Rectal smooth muscle tissue (tissue), 1 donor: ENCODE data around the gene ZFAND4.
"Not testable (repeated sequence)": the region's sequence is repeated elsewhere in the genome, so short reads cannot be mapped to it uniquely, and the experiment has no call there.

Experiments
- H3K27ac ChIP-seq: one replicate; pipeline ENCODE4 v1.7.0; 2013; ENCODE audit warnings: low read depth, low read length, inconsistent platforms
- H3K27me3 ChIP-seq: one replicate; pipeline ENCODE4 v1.7.0; 2013; ENCODE audit warnings: low read length; ENCODE audit not compliant: control insufficient read depth, insufficient read depth
- H3K36me3 ChIP-seq: one replicate; pipeline ENCODE4 v1.7.0; 2013; ENCODE audit warnings: low read length; ENCODE audit not compliant: control insufficient read depth, insufficient read depth
- H3K4me1 ChIP-seq: one replicate; pipeline ENCODE4 v1.7.0; 2013; ENCODE audit warnings: low read length; ENCODE audit not compliant: control insufficient read depth, insufficient read depth
- H3K4me3 ChIP-seq: one replicate; pipeline ENCODE4 v1.7.0; 2013; ENCODE audit warnings: low read length
- H3K9ac ChIP-seq: one replicate; pipeline ENCODE4 v1.7.0; 2013; ENCODE audit warnings: low read length

The ZFAND4 gene

DNA sequence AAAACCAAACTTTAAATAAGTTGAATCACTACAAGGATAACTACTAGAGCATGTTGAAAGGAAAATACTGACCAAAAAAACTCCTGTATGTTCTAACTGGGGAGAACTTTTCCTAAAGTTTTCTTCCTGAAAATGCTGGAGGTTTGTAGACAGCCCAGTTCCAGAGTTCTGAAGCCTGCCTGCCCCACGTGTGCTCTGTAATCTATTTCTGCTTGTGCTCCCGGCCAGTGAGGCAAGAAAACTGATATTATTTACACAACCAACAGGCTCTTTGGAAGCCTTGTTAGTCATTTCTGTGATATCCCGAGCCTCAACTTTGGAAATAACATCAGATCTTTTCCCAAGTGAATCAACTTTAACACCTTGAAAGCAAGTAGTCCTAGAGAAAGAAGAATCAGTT is 46.7 kb downstream of the ZFAND4 start:
- Histone ChIP-seq H3K9ac (no peak overlapping the region), H3K36me3 (no peaks in the 10 kb centered on the region), H3K27me3 (no peaks in the 10 kb centered on the region), H3K27ac (no peak overlapping the region), H3K4me3 (no peak overlapping the region), H3K4me1 (no peaks in the 10 kb centered on the region)

DNA sequence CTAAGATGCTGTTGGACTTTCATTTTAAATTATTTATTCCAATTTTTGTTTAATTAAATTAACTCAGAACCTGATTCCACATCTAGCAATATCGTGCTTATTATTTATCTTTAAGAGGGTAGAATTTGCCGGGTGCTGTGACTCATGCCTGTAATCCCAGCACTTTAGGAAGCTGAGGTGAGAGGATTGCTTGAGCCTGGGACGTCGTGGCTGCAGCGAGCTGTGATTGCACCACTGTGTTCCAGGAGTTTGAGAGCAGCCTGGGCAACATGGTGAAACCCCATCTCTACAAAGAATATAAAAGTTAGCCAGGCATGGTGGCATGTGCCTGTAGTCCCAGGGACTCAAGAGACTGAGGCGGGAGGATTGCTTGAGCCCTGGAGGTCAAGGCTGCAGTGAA is 47.8 kb downstream of the ZFAND4 start:
- Histone ChIP-seq H3K4me3 (no peak overlapping the region), H3K36me3 (no peaks in the 10 kb centered on the region), H3K27me3 (no peaks in the 10 kb centered on the region), H3K9ac (no peak overlapping the region), H3K4me1 (no peaks in the 10 kb centered on the region), H3K27ac (no peak overlapping the region)

DNA sequence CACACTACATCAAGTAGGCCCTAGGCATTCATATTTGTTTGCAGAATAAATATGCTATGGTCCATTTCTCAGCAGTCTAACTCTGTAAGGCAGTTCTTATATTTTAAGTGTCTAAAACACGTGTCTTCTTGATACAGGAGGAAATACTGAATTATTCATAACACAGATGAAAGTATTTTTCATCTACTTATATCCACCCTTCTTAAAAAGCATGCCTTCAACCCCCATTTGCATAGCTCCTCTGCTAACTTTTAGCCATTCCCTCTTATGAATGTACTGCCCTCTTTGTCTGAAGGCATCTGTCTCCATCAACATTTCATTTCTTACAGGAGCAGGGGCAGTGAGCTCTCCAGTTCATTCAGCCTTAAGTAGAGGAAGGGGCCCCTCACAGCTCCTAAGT is 57.7 kb downstream of the ZFAND4 start:
- Histone ChIP-seq H3K36me3 (peaks cover 8% of the 10 kb centered on the region), H3K27ac (no peak overlapping the region), H3K4me3 (no peak overlapping the region), H3K4me1 (no peaks in the 10 kb centered on the region), H3K9ac (no peak overlapping the region), H3K27me3 (no peaks in the 10 kb centered on the region)

DNA sequence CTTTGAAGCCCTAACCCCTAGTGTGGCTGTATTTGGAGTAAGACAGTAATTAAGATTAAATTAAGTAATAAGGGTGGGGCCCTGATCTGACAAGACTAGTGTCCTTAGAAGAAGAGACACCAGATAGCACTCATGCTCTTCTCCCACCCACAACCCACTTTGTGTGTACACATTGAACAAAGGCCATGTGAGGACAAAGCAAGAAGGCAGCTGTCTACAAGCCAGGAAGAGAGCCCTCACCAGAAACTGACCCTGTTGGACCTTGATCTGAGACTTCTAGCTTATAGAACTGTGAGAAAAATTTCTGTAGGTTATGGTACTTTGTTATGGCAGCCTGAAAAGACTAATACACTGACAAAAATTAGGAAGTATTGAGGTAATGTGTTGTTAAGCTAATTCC is 59.8 kb downstream of the ZFAND4 start:
- Histone ChIP-seq H3K36me3 (peaks cover 8% of the 10 kb centered on the region), H3K4me3 (no peak overlapping the region), H3K27ac (no peak overlapping the region), H3K9ac (no peak overlapping the region), H3K27me3 (no peaks in the 10 kb centered on the region), H3K4me1 (no peaks in the 10 kb centered on the region)

DNA sequence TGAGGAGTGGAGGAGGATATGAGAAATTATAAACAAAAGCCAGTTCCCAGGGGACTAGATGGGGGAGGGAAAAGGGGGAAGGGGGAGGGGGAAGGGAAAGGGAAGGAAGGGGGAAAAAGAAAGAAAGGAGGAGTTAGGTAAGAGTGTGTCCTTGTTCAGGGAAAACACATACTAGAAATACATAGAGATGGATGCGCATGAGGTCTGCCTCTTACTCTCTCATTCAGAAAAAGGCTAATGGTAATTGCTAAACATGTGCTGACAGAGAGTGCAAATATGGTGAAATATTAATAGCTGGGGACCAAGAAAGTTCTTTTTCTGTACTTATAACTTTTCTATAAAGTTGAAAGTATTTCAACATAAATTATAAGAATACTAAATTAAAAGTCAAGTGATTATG is 64.5 kb downstream of the ZFAND4 start:
- Histone ChIP-seq H3K36me3 (peaks cover 8% of the 10 kb centered on the region), H3K27ac (no peak overlapping the region), H3K27me3 (no peaks in the 10 kb centered on the region), H3K9ac (no peak overlapping the region), H3K4me3 (no peak overlapping the region), H3K4me1 (no peaks in the 10 kb centered on the region)

DNA sequence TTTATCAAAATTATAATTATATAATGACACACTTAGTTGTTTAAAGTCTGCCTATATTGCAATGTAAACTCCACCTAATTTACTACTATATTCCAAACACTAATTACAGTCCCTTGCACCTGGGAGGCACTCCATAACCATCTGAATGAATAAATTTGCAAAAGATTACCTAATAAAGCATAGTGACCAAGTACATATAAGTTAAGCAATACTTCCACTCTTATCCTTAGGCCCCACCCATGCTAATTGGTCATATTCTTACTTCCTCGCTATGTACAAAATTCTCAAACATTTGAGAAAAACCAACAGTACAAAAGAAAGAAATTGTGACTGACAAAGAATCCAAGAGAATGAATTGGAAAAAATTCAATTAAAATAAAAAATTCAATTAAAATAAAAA is 65.3 kb downstream of the ZFAND4 start:
- Histone ChIP-seq H3K4me1 (no peaks in the 10 kb centered on the region), H3K27me3 (no peaks in the 10 kb centered on the region), H3K9ac (no peak overlapping the region), H3K36me3 (peaks cover 7% of the 10 kb centered on the region), H3K27ac (no peak overlapping the region), H3K4me3 (no peak overlapping the region)

DNA sequence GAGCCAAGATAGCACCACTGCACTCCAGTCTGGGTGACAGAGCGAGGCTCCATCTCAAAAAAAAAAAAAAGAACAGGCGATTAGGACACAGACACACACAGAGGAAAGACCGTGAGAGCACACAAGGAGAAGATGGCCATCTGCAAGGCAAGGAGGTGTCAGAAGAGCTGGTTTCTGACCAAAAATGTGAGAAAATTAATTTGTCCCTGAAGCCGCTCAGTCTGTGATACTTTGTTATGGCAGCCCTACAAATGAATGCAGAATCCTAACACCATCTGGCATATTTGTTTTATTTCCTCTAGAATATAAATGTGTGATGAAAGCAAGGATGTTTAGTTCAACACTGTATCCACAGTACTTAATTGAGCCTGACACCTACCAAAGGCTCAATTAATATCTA is 69.7 kb downstream of the ZFAND4 start:
- no peak overlapping the region for H3K9ac ChIP-seq
- H3K27me3 ChIP-seq = no peaks in the 10 kb centered on the region
- no peaks in the 10 kb centered on the region for H3K4me1 ChIP-seq
- H3K27ac ChIP-seq = no peak overlapping the region
- no peak overlapping the region for H3K4me3 ChIP-seq
- no peaks in the 10 kb centered on the region for H3K36me3 ChIP-seq

DNA sequence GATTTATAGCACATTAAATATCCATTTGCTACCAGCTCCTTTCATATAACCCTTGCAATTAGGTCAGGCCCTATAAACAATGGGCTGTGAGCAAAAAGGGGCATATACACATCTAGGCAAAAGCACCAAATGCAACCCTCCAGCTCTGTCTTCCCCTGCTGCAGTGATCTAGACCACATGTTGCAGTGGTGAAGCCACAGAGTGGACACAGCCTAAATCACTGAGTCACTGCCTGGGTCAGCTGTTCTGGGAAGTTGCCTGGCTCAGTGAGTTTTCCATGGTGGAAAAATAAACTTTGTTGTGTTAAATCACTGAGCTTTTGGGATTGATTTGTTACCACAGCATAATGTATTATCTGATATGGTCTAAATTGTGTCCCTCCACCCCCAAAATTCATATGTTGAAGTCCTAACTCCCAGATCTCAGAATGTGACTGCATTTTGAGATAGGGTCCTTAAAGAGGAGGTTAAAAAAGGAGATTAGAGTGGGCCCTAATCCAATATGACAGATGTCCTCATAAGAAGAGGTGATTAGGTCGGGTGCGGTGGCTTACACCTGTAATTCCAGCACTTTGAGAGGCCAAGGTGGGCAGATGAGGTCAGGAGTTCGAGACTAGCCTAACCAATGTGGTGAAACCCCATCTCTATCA is 70.4 kb downstream of the ZFAND4 start:
- H3K4me1 ChIP-seq = no peaks in the 10 kb centered on the region
- H3K27me3 ChIP-seq = no peaks in the 10 kb centered on the region
- no peak overlapping the region for H3K4me3 ChIP-seq
- no peak overlapping the region for H3K27ac ChIP-seq
- no peaks in the 10 kb centered on the region for H3K36me3 ChIP-seq
- H3K9ac ChIP-seq = no peak overlapping the region

DNA sequence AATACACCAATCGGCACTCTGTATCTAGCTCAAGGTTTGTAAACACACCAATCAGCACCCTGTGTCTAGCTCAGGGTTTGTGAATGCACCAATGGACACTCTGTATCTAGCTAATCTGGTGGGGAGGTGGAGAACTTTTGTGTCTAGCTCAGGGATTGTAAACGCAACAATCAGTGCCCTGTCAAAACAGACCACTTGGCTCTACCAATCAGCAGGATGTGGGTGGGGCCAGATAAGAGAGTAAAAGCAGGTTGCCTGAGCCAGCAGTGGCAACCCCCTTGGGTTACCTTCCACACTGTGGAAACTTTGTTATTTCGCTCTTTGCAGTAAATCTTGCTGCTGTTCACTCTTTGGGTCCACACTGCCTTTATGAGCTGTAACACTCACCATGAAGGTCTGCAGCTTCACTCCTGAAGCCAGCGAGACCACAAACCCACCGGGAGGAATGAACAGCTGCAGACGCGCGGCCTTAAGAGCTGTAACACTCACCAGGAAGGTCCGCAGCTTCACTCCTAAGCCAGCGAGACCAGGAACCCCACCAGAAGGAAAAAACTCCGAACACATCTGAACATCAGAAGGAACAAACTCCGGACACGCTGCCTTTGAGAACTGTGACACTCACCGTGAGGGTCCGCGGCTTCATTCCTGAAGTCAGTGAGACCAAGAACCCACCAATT is 71.2 kb downstream of the ZFAND4 start:
- H3K27ac ChIP-seq, H3K36me3 ChIP-seq, H3K27me3 ChIP-seq, H3K4me1 ChIP-seq, H3K9ac ChIP-seq, H3K4me3 ChIP-seq: not testable (repeated sequence)

DNA sequence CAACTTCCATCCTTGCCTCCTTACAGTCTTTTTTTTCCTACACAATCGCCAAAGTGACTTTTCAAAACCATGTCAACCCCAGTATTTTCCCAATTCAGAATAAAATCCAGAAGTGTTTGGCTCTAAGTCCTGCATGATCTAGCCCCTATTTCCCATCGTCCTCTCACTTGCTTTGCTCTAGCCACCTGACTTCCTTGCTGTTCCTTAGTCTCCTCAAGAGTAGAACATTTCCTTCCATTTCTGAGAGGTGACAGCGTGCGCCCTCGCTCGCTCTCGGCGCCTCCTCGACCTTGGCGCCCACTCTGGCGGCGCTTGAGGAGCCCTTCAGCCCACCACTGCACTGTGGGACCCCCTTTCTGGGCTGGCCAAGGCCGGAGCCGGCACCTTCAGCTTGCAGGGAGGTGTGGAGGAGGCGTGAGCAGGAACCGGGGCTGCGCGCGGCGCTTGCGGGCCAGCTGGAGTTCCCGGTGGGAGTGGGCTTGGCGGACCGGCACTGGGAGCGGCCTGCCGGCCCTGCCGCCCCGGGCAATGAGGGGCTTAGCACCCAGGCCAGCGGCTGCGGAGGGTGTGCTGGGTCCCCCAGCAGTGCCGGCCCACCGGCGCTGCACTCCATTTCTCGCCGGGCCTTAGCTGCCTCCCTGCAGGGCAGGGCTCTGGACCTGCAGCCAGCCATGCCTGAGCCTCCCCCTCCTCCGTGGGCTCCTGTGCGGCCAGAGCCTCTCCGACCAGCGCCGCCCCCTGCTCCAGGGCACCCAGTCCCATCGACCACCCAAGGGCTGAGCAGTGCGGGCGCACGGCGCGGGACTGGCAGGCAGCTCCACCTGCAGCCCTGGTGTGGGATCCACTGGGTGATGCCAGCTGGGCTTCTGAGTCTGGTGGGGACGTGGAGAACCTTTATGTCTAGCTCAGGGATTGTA is 72.0 kb downstream of the ZFAND4 start:
- not testable (repeated sequence) for H3K4me3 ChIP-seq, H3K36me3 ChIP-seq, H3K9ac ChIP-seq, H3K4me1 ChIP-seq, H3K27ac ChIP-seq, H3K27me3 ChIP-seq

DNA sequence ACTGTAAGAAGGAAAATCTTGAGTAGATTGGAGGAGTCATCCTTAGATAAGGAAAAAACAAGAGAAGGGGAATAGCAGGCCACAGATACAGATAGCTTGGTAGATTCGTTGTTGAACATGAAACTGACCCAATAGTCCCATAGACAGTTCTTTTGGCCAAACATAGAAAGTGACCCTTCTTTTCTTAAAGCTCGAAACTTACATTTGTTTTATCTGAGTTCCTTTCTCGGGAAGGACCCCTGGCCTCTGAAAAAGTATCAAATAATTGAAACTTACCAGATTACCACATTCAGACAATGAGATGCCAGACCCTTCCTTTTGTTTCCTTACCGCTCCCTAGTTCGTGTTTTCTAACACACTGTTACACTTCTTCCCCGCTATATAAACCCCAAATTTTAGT is 72.9 kb downstream of the ZFAND4 start:
- no peaks in the 10 kb centered on the region for H3K4me1 ChIP-seq
- H3K27me3 ChIP-seq = no peaks in the 10 kb centered on the region
- no peaks in the 10 kb centered on the region for H3K36me3 ChIP-seq

DNA sequence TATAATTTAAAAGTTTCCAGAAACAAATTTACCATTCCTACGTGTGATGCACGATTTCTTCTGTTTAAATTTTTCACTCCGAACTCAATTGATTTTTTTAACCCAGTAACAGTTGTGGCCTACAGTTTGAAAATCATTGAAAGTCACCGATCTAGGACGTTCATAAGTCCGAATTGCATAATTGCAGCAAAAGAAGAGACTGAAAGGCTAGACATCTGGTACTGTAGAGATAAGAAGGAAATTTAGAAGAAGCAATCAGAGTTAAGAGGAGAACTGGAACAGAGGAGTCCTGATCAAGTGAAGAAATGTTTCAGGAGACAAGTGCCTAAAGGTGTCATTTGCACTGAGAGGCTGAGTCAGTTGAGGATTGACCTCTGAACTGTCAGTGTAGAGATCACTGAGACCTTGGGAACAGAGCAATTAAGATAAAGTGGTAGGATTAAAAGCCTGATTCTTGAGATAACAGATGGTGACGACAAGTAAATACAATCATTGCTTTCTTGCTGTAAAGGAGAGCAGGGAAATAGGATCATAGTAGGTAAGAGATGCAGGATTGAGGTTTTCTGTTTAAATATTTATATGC is 73.5 kb downstream of the ZFAND4 start:
- Histone ChIP-seq H3K4me3 (no peak overlapping the region), H3K27ac (no peak overlapping the region), H3K4me1 (no peaks in the 10 kb centered on the region), H3K9ac (no peak overlapping the region), H3K27me3 (no peaks in the 10 kb centered on the region), H3K36me3 (no peaks in the 10 kb centered on the region)

More for the DNA sequence above, 72.9 kb downstream of the ZFAND4 start:
- Histone ChIP-seq H3K9ac (no peak overlapping the region), H3K4me3 (no peak overlapping the region), H3K27ac (no peak overlapping the region)
